Endothelial cell of umbilical vein (primary cell): Measurements from ENCODE around the gene ANKRD63.

Source experiments
- CTCF ChIP-seq, 2 donors: IDR thresholded peaks; 1 replicate in 1 of 2; 2 replicates in 1 of 2; pipeline ENCODE4 v1.5.1; 2011; ENCODE audit warnings: low read length in 2 of 2, mild to moderate bottlenecking in 2 of 2, moderate library complexity in 2 of 2, control low read depth in 1 of 2, inconsistent platforms in 1 of 2, low read depth in 1 of 2; ENCODE audit not compliant: insufficient read depth in 1 of 2; ENCODE audit errors: extremely low read depth in 1 of 2
- EZH2 ChIP-seq: IDR thresholded peaks from 2 replicates; pipeline ENCODE4 v1.6.1; 2012; ENCODE audit warnings: borderline replicate concordance, low read depth, mild to moderate bottlenecking, moderate library complexity, low read length, inconsistent platforms; ENCODE audit not compliant: severe bottlenecking
- FOS ChIP-seq: IDR thresholded peaks from 2 replicates; pipeline ENCODE4 v1.6.1; 2011; ENCODE audit warnings: mild to moderate bottlenecking, low read length, moderate library complexity, borderline replicate concordance; ENCODE audit not compliant: insufficient read depth
- MAX ChIP-seq: IDR thresholded peaks from 2 replicates; pipeline ENCODE4 v1.6.1; 2011; ENCODE audit not compliant: insufficient read depth, insufficient read length
- MYC ChIP-seq: IDR thresholded peaks from one replicate; pipeline ENCODE4 v1.6.1; 2011; ENCODE audit warnings: mild to moderate bottlenecking, low read depth, low read length
- POLR2A ChIP-seq: IDR thresholded peaks from 2 replicates; pipeline ENCODE4 v1.6.1; 2012; ENCODE audit warnings: low read depth, mild to moderate bottlenecking, control low read depth, low read length
- POLR2AphosphoS5 ChIP-seq: IDR thresholded peaks from 2 replicates; pipeline ENCODE4 v1.6.1; 2012; ENCODE audit warnings: low read depth, mild to moderate bottlenecking, control low read depth, low read length, moderate library complexity; ENCODE audit not compliant: insufficient read depth

GRCh38 chr15:40332113-40332781 lies 49.4 kb upstream of the ANKRD63 start:
- TF ChIP-seq CTCF (IDR thresholded peaks at IDR 0.05; ENCODE audit: extremely low read depth in 1 of 2, insufficient read depth in 1 of 2, low read depth in 1 of 2, low read length in 2 of 2) = no peak
- no peak for TF ChIP-seq POLR2AphosphoS5
- TF ChIP-seq POLR2A = no peak
- no peak for TF ChIP-seq MAX
- no peak for TF ChIP-seq EZH2
- no peak for TF ChIP-seq FOS
- TF ChIP-seq MYC = no peak
